ENCODE data around the gene SGK1. TPM values are rescaled to one million over a fixed set of nuclear protein-coding genes. Genes with fewer than 3 reads are reported as not detected.
A peak's percentile ranks its signal among the peaks of the same experiment; 100 is the strongest.
"Not testable (repeated sequence)": the region's sequence is repeated elsewhere in the genome, so short reads cannot be mapped to it uniquely, and the experiment has no call there.

The SGK1 gene
- total RNA-seq, 4 donors from 2014 or later, result 379 to 684 (median 450) TPM

DNA sequence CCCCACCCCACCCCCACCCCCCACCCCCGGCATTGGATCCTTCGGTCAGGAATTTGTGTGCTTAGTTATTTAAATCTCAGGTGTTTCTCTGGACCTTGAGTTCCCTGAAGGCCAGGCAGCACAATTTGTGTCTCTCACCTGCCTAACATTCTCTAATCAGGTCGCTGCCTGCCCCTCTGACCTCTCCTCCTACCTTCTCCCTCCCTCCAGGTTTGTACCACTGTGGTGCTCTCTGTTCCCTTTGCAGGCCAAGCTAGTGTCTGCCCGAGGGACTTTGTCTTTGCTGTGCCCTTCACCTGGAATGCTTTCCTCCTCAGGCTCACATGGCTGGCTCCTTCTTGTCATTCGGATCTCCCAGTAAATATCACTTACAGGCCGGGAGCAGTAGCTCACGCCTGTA, 134.1 kb downstream of the SGK1 start:
- WGBS, result 90% methylated on average over 7 of the region's 7 CpGs
- Histone ChIP-seq H3K27ac (no peak overlapping the region), H3K9me3 (no peaks in the 10 kb centered on the region), H3K27me3 (no peaks in the 10 kb centered on the region), H3K4me1 (no peaks in the 10 kb centered on the region), H3K4me3 (no peak overlapping the region), H3K36me3 (no peaks in the 10 kb centered on the region)
- no peak for DNase-seq (ENCODE audit: low spot score in 2 of 2)
- TF ChIP-seq POLR2AphosphoS5 (IDR thresholded peaks at IDR 0.05) (no peak), POLR2A (IDR thresholded peaks at IDR 0.05) (no peak), EP300 (IDR thresholded peaks at IDR 0.05) (no peak)
- TF ChIP-seq, protein P1, sequence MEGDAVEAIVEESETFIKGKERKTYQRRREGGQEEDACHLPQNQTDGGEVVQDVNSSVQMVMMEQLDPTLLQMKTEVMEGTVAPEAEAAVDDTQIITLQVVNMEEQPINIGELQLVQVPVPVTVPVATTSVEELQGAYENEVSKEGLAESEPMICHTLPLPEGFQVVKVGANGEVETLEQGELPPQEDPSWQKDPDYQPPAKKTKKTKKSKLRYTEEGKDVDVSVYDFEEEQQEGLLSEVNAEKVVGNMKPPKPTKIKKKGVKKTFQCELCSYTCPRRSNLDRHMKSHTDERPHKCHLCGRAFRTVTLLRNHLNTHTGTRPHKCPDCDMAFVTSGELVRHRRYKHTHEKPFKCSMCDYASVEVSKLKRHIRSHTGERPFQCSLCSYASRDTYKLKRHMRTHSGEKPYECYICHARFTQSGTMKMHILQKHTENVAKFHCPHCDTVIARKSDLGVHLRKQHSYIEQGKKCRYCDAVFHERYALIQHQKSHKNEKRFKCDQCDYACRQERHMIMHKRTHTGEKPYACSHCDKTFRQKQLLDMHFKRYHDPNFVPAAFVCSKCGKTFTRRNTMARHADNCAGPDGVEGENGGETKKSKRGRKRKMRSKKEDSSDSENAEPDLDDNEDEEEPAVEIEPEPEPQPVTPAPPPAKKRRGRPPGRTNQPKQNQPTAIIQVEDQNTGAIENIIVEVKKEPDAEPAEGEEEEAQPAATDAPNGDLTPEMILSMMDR (IDR thresholded peaks at IDR 0.05), result no peak

DNA sequence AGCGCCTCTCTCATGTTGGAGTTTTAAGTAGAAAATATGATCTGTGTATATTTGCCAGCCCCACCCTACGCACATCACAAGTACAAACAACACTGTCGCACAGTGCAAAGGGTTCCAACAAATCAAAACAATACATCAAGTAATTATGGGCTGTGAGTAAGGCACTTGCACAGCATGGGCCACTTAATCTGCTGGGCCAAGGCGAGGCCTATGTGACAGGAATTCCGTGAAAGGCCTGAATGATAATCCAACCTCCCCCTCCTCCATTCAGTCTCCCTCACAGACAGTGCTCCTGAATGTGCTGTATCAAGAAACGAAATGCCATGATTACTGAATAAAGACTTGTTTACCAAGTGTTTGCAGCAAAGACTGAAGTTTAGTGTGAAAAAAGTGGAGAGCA, 135.4 kb downstream of the SGK1 start:
- Histone ChIP-seq H3K4me3 (no peak overlapping the region), H3K9me3 (no peaks in the 10 kb centered on the region), H3K27me3 (no peaks in the 10 kb centered on the region), H3K4me1 (peaks cover 13% of the 10 kb centered on the region), H3K27ac (no peak overlapping the region), H3K36me3 (no peaks in the 10 kb centered on the region)
- 88% methylated on average over 6 of the region's 6 CpGs for WGBS
- TF ChIP-seq POLR2A (IDR thresholded peaks at IDR 0.05), result no peak
- TF ChIP-seq, protein P1 (IDR thresholded peaks at IDR 0.05), result no peak
- TF ChIP-seq EP300 (IDR thresholded peaks at IDR 0.05), result no peak
- no peak for TF ChIP-seq POLR2AphosphoS5 (IDR thresholded peaks at IDR 0.05)
- DNase-seq (ENCODE audit: low spot score in 2 of 2), result no peak

DNA sequence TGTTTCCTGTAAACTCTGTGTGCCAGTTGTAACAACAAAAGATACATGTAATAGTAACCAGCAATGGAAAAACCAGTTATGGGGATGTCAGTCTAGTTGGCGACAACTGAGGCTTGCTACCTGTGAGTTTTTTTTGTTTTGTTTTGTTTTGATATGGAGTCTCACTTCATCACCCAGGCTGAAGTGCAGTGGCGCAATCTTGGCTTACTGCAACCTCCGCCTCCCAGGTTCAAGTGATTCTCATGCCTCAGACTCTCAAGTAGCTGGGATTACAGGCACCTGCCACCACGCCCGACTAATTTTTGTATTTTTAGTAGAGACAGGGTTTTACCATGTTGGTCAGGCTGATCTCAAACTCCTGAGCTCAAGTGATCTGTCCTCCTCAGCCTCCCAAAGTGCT, 136.2 kb downstream of the SGK1 start:
- H3K27ac ChIP-seq; H3K36me3 ChIP-seq; H3K9me3 ChIP-seq; H3K4me3 ChIP-seq; H3K27me3 ChIP-seq; DNase-seq (ENCODE audit: low spot score in 2 of 2): not testable (repeated sequence)
- peaks cover 19% of the 10 kb centered on the region for H3K4me1 ChIP-seq
- 89% methylated on average over 5 of the region's 5 CpGs for WGBS

DNA sequence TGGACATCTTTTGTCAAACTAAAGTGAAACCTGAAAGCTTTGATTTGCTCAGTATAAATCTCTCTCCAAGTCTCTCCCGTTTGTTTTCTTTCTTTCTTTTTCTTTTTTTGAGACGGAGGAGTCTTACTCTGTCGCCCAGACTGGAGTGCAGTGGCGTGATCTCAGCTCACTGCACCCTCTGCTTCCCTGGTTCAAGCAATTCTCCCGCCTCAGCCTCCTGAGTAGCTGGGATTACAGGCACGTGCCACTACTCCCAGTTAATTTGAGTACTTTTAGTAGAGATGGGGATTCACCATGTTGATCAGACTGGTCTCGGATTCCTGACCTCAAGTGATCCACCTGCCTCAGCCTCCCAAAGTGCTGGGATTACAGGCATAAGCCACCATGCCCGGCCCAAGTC, 136.7 kb downstream of the SGK1 start:
- not testable (repeated sequence) for H3K4me3 ChIP-seq; H3K27me3 ChIP-seq; DNase-seq (ENCODE audit: low spot score in 2 of 2); H3K36me3 ChIP-seq; H3K27ac ChIP-seq; H3K9me3 ChIP-seq
- whole genome bisulfite sequencing, result 91% methylated on average over 8 of the region's 8 CpGs
- H3K4me1 ChIP-seq, result peaks cover 24% of the 10 kb centered on the region

DNA sequence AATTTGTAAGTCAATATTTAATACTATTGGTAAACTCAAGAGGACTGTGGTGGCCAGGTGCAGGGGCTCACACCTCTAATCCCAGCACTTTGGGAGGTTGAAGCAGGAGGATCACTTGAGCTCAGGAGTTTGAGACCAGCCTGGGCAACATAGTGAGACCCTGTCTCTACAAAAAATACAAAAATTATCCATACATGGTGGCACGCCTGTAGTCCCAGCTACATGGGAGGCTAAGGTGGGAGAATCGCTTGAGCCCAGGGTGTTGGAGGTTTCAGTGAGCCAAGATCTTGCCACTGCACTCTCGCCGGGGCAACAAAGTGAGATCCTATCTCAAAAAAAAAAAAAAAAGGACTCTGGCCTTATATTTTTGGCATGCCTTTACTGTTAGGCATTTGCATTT, 137.4 kb downstream of the SGK1 start:
- 97% methylated on average over 4 of the region's 4 CpGs for WGBS
- H3K9me3 ChIP-seq; DNase-seq (ENCODE audit: low spot score in 2 of 2); H3K27me3 ChIP-seq; H3K4me3 ChIP-seq; H3K36me3 ChIP-seq; H3K27ac ChIP-seq: not testable (repeated sequence)
- H3K4me1 ChIP-seq, result peaks cover 31% of the 10 kb centered on the region

- peak overlapping the region; percentile 99 for H3K27ac ChIP-seq
- H3K27me3 ChIP-seq, result no peaks in the 10 kb centered on the region
- H3K4me3 ChIP-seq, result peak overlapping the region; percentile 91
- H3K4me1 ChIP-seq, result peaks cover 32% of the 10 kb centered on the region
- peak; percentile 87 for DNase-seq (ENCODE audit: low spot score in 2 of 2)
- no peaks in the 10 kb centered on the region for H3K36me3 ChIP-seq
- TF ChIP-seq POLR2AphosphoS5 (IDR thresholded peaks at IDR 0.05), result peak in 1 of 3 donors; percentile 3
- TF ChIP-seq, protein P1 (IDR thresholded peaks at IDR 0.05), result peak; percentile 61 to 73
- TF ChIP-seq POLR2A (IDR thresholded peaks at IDR 0.05), result no peak
- H3K9me3 ChIP-seq, result no peaks in the 10 kb centered on the region
- 4% methylated on average over 29 of the region's 30 CpGs for WGBS
Observed at GRCh38 chr6:134178161-134179044, 139.5 kb downstream of the SGK1 start.

GRCh38 chr6:134177753-134178160, 140.2 kb downstream of the SGK1 start:
- Histone ChIP-seq H3K36me3 (peaks cover 6% of the 10 kb centered on the region), H3K27me3 (no peaks in the 10 kb centered on the region), H3K9me3 (no peaks in the 10 kb centered on the region), H3K4me1 (peaks cover 38% of the 10 kb centered on the region), H3K27ac (peak overlapping the region; percentile 99), H3K4me3 (peak overlapping the region; percentile 91)
- 14% methylated on average over 10 of the region's 10 CpGs for WGBS
- no peak for TF ChIP-seq EP300 (IDR thresholded peaks at IDR 0.05)
- TF ChIP-seq POLR2AphosphoS5 (IDR thresholded peaks at IDR 0.05), result no peak
- TF ChIP-seq, protein P1 (IDR thresholded peaks at IDR 0.05), result no peak
- no peak for TF ChIP-seq POLR2A (IDR thresholded peaks at IDR 0.05)
- DNase-seq (ENCODE audit: low spot score in 2 of 2), result no peak

Data from suprapubic skin (tissue), 4 donors.